Measurements from ENCODE around the gene SNRNP200.

The SNRNP200 gene

GRCh38 chr2:96248624-96249023 lies 56.7 kb downstream of the SNRNP200 start:
- DNase-seq = no peak

DNA sequence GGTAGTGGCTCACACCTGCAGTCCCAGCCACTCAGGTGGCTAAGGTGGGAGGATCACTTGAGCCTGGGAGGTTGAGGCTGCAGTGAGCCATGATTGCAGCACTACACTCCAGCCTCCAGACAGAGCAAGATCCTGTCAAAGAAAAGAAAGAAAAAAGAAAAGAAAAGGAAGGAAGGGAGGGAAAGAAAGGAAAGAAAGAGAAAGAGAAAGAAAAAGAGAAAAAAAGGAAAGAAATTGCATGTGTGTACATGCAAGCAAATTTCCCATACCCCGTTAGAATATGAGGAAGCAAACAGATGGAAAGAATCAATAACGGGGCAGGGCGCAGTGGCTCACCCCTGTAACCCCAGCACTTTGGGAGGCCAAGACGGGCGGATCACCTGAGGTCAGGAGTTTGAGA lies 57.5 kb downstream of the SNRNP200 start:
- DNase-seq = no peak

GRCh38 chr2:96247009-96247408 lies 58.3 kb downstream of the SNRNP200 start:
- DNase-seq = no peak

- DNase-seq = no peak
These were observed 59.5 kb downstream of the SNRNP200 start for GRCh38 chr2:96245609-96246390.

- DNase-seq = no peak
These were observed 61.5 kb downstream of the SNRNP200 start for GRCh38 chr2:96243843-96244242.

DNA sequence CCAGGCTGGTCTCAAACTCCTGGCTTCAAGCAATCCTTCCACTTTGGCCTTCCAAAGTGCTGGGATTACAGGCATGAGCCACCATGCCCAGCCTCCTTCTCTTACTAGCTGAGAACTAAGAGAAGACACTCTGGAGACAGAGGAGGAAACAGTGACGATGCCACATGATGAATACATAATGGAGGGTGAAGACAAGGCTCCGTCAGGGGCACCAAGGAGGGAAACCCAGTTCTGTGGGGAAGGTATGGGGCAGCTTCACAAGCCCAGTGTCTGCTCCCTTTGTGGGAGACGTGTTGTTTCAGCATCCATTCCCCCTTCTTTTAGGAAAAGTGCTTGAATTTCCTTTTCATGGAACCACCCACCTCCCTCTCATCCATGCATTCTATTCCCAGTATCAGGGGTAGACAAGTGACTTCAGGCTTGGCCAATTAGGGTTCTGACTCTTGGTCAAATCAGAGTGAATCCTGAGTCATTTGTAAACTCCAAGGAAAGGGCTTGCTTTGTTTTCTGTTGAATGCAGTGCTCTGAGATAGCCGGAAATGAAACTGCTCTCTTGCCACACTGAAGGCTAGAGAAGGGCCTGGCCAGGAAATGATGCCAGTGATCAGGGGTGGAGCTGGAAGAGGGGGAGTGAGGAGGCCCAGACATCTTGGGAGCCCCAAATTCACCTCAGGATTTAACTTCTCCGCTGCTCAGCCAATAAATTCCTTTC lies 63.3 kb downstream of the SNRNP200 start:
- no peak for DNase-seq

GRCh38 chr2:96241227-96241626 lies 64.1 kb downstream of the SNRNP200 start:
- no peak for DNase-seq

DNA sequence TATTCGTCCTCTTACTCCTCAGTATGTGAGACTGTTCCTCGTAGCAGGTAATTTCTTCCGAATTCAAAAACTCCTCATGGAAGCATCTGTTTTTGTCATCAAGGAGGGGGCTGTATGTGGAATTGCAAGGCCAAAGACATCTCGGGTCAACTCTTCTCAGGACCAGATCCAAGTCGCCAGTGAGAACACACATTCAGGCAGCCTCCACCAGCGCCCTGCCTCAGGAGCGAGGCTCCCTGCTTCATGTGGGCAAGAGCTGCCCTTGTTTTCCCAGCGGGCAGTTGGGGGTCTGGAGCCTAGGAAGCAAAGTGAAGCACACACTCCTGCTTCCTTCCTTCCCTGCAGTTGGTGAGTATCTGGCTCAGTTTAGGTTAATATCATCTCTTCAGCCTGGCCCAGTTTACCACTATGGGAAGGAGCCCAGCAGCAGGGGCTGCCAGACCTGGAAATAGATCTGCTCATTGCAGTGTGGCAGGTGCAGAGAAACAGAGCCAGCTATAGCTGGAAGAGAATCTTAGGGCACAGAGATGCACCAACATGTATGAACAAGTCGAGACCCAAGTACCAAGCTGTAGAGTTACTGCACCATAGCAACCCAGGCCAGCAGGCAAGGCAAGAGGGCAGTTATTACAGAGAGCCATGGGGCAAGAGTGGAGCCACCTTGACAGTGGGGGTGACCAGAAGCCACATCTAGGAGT lies 64.9 kb downstream of the SNRNP200 start:
- DNase-seq = peak; percentile 79

DNA sequence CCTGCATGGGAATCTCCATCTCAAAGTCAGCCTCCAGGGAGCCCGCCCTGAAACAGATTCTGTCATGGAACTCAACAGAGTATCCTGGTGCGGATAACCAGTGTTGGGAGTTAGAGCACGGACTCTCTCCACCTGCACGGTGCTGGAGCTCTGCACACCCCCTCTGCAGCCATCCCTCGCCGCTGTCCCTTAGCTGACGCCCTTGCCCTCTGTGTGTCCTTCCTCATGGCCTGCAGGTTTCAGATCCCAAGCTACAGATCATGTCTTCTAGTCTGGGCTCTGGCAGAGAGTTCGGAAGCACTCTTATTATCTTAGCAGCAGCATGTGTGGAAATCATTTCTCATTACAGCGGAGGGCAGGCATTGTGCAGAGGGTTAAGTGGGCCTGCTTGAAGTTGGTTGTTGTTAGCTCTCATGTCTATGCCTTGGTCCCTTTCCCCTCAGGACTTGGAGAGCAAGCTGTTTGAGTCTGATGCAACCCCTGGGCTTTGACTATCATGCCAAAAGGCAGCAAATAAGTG lies 65.5 kb downstream of the SNRNP200 start:
- no peak for DNase-seq

GRCh38 chr2:96239091-96239490 lies 66.3 kb downstream of the SNRNP200 start:
- DNase-seq = no peak

DNA sequence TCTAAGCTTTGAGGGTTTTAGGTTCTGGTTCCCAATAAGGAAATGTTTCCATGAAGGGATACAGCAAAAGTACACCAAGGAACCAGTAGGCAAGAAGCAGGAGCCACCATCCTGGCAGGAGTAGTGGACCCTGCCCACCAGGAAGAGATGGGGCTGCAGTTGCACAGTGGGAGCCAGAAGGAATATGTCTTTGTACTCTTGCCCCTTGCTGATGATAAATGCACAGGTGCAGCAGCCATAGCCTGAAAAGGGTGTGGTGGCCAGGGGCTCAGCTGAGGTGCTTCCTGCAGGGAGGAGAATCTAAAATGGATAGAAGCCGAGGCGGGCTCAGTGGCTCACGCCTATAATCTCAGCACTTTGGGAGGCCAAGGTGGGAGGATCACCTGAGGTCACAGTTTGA lies 67.1 kb downstream of the SNRNP200 start:
- no peak for DNase-seq

GRCh38 chr2:96236882-96237281 lies 68.5 kb downstream of the SNRNP200 start:
- DNase-seq = no peak

GRCh38 chr2:96233880-96234316 lies 71.4 kb downstream of the SNRNP200 start:
- no peak for DNase-seq

GRCh38 chr2:96233436-96233835 lies 71.9 kb downstream of the SNRNP200 start:
- no peak for DNase-seq

DNA sequence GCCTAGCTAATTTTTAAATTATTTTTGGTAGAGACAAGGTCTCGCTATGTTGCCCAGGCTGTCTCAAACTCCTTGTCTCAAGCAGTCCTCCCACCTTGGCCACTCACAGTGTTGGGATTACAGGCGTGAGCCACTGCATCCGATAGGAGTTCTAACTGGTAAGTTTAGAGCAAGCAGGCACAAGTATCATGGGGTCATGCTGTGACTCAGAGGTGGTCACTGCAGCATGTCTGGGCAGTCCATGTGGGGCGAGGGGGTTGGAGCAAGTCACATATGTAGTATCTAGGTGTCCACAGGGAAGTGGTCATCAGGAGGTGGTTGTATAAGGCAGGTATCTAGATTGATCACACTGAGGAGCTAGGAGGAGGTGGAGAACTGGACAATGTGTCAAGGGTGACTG lies 74.0 kb downstream of the SNRNP200 start:
- DNase-seq = no peak

- no peak for DNase-seq
These were observed 80.3 kb downstream of the SNRNP200 start for GRCh38 chr2:96225016-96225533.
